Body of pancreas (tissue), 4 donors: Measurements from ENCODE around the gene NCLN.

Source experiments
- POLR2A ChIP-seq, 3 donors: fragments of 450-650 bp; IDR thresholded peaks; one replicate each; pipeline ENCODE4 v1.6.1; 2016; ENCODE audit warnings: antibody characterized with exemption in 3 of 3, mild to moderate bottlenecking in 2 of 3
- TF ChIP-seq, protein P1 (sequence below), 7 experiments: fragments of 450-650 bp in 4 of 7; fragments of 200-600 bp in 3 of 7; sonication (generic) in 3 of 7; IDR thresholded peaks; one replicate each; pipeline ENCODE4 v1.5.1; 2016 to 2019; ENCODE audit warnings: antibody characterized with exemption in 7 of 7

DNA sequence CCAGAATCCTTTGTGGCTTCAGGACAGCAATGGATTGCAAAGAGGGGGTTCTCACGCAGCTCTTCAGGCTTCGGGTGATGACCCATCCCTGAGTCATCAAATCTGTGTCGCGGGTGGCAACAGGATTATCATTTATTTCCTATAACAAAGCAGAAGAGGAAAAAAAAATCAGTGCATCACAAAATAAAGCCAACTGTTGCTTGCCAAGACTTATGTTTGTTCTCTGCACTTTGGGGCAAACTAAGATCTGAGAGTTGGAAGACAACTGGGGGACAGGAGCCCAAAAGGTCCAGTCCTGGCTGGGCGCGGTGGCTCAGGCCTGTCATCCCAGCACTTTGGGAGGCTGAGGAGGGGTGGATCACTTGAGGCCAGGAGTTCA lies 43.4 kb upstream of the NCLN start:
- TF ChIP-seq, protein P1, sequence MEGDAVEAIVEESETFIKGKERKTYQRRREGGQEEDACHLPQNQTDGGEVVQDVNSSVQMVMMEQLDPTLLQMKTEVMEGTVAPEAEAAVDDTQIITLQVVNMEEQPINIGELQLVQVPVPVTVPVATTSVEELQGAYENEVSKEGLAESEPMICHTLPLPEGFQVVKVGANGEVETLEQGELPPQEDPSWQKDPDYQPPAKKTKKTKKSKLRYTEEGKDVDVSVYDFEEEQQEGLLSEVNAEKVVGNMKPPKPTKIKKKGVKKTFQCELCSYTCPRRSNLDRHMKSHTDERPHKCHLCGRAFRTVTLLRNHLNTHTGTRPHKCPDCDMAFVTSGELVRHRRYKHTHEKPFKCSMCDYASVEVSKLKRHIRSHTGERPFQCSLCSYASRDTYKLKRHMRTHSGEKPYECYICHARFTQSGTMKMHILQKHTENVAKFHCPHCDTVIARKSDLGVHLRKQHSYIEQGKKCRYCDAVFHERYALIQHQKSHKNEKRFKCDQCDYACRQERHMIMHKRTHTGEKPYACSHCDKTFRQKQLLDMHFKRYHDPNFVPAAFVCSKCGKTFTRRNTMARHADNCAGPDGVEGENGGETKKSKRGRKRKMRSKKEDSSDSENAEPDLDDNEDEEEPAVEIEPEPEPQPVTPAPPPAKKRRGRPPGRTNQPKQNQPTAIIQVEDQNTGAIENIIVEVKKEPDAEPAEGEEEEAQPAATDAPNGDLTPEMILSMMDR (IDR thresholded peaks at IDR 0.05): no peak
- TF ChIP-seq POLR2A (IDR thresholded peaks at IDR 0.05): no peak
